ENCODE measurements around the gene HM13. TPM values are rescaled to one million over a fixed set of nuclear protein-coding genes. Genes with fewer than 3 reads are reported as not detected.

The HM13 gene
- polyA plus RNA-seq, 1 donor (not counting 4 experiments of a cell fraction or from before 2014, with no cell fraction given) = 127 TPM

DNA sequence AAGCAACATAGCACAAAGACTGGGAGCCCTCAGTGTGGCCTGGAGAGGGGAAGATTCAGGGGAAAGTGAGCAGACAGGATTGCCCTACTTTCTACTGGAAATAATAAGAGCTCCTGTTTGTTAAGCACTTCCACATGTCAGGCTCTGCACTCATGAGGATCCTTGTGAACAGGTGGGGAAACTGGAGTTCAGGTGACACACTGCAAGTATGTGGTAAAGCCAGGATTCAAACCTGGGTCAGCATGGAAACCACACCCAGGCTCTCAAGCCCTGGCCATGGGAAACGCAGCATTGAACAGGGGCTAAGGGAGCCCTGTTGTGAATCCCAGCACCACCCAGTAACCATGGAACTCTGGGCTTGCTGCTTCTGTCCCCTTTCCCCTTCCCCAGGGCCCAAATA lies 48.0 kb downstream of the HM13 start:
- Histone ChIP-seq H3K27ac (ENCODE audit: control insufficient read depth, insufficient read depth, low read length) (peak overlapping the region; percentile 97), H3K79me2 (ENCODE audit: control insufficient read depth, insufficient read depth, low read length) (no peaks in the 10 kb centered on the region), H2AFZ (ENCODE audit: control insufficient read depth, low read length) (no peak overlapping the region), H3K4me3 (ENCODE audit: control insufficient read depth in 2 of 3, extremely low read depth in 1 of 3, insufficient read depth in 2 of 3, low read depth in 1 of 3, low read length in 3 of 3) (no peak overlapping the region), H3K9me3 (ENCODE audit: control insufficient read depth, low read depth, low read length) (no peaks in the 10 kb centered on the region), H3K9ac (ENCODE audit: control insufficient read depth, extremely low read depth, insufficient read depth, low read length) (peak overlapping the region; percentile 74), H3K36me3 (ENCODE audit: control insufficient read depth in 2 of 2, extremely low read depth in 1 of 2, insufficient read depth in 2 of 2, low read length in 2 of 2) (peaks cover 16 to 29% of the 10 kb centered on the region in 2 experiments), H3K4me1 (ENCODE audit: control insufficient read depth, extremely low read depth, insufficient read depth, low read length) (peaks cover 62% of the 10 kb centered on the region), H3K27me3 (ENCODE audit: control insufficient read depth, extremely low read depth, insufficient read depth, low read length) (no peaks in the 10 kb centered on the region), H3K9me1 (ENCODE audit: control insufficient read depth, extremely low read depth, insufficient read depth, low read length) (no peaks in the 10 kb centered on the region), H3K4me2 (ENCODE audit: control insufficient read depth, extremely low read depth, insufficient read depth, low read depth, low read length) (peak overlapping the region; percentile 54), H4K20me1 (ENCODE audit: control insufficient read depth, extremely low read depth, insufficient read depth, low read length) (peaks cover under 1% of the 10 kb centered on the region)
- peak; percentile 92 for FAIRE-seq
- no peak for TF ChIP-seq EZH2 (IDR thresholded peaks at IDR 0.05; ENCODE audit: low read length)
- TF ChIP-seq, protein P1, sequence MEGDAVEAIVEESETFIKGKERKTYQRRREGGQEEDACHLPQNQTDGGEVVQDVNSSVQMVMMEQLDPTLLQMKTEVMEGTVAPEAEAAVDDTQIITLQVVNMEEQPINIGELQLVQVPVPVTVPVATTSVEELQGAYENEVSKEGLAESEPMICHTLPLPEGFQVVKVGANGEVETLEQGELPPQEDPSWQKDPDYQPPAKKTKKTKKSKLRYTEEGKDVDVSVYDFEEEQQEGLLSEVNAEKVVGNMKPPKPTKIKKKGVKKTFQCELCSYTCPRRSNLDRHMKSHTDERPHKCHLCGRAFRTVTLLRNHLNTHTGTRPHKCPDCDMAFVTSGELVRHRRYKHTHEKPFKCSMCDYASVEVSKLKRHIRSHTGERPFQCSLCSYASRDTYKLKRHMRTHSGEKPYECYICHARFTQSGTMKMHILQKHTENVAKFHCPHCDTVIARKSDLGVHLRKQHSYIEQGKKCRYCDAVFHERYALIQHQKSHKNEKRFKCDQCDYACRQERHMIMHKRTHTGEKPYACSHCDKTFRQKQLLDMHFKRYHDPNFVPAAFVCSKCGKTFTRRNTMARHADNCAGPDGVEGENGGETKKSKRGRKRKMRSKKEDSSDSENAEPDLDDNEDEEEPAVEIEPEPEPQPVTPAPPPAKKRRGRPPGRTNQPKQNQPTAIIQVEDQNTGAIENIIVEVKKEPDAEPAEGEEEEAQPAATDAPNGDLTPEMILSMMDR (optimal IDR thresholded peaks at IDR 0.05 in 1 of 3, IDR thresholded peaks at IDR 0.05 in 1 of 3, conservative IDR thresholded peaks at IDR 0.05 in 1 of 3; ENCODE audit: extremely low read depth in 1 of 3, insufficient read depth in 2 of 3, low read length in 3 of 3) = no peak
- DNase-seq (ENCODE audit: low read depth, low spot score) = no peak
- dilution Hi-C loops (cut with MboI; ENCODE audit: extremely low pct_ligation_motif_present, low sequenced_read_pairs) = no loop called here

DNA sequence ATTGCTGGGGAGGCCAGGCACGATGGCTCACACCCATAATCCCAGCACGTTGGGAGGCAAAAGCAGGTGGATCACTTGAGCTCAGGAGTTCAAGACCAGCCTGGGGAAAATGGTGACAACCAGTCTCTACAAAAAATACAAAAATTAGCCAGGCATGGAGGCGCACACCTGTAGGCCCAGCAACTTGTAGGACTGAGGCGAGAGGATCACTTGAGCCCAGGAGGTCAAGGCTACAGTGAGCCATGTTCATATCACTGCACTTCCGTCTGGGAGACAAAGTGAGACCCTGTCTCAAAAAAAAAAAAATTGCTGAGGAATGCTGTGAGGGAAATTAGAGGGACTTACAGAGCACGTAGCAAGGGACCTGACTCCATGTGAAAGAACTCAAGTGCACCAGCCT lies 50.0 kb downstream of the HM13 start:
- peaks cover 12 to 33% of the 10 kb centered on the region in 2 experiments for H3K36me3 ChIP-seq (ENCODE audit: control insufficient read depth in 2 of 2, extremely low read depth in 1 of 2, insufficient read depth in 2 of 2, low read length in 2 of 2)
- H3K9me1 ChIP-seq (ENCODE audit: control insufficient read depth, extremely low read depth, insufficient read depth, low read length) = no peaks in the 10 kb centered on the region
- H3K27me3 ChIP-seq (ENCODE audit: control insufficient read depth, extremely low read depth, insufficient read depth, low read length) = no peaks in the 10 kb centered on the region
- no peaks in the 10 kb centered on the region for H4K20me1 ChIP-seq (ENCODE audit: control insufficient read depth, extremely low read depth, insufficient read depth, low read length)
- no peak overlapping the region for H3K27ac ChIP-seq (ENCODE audit: control insufficient read depth, insufficient read depth, low read length)
- no peak for FAIRE-seq
- H2AFZ ChIP-seq (ENCODE audit: control insufficient read depth, low read length) = no peak overlapping the region
- H3K9me3 ChIP-seq (ENCODE audit: control insufficient read depth, low read depth, low read length) = no peaks in the 10 kb centered on the region
- H3K4me2 ChIP-seq (ENCODE audit: control insufficient read depth, extremely low read depth, insufficient read depth, low read depth, low read length) = no peak overlapping the region
- no peak for TF ChIP-seq EZH2 (IDR thresholded peaks at IDR 0.05; ENCODE audit: low read length)
- TF ChIP-seq, protein P1 (optimal IDR thresholded peaks at IDR 0.05 in 1 of 3, IDR thresholded peaks at IDR 0.05 in 1 of 3, conservative IDR thresholded peaks at IDR 0.05 in 1 of 3; ENCODE audit: extremely low read depth in 1 of 3, insufficient read depth in 2 of 3, low read length in 3 of 3) = no peak
- H3K9ac ChIP-seq (ENCODE audit: control insufficient read depth, extremely low read depth, insufficient read depth, low read length) = no peak overlapping the region
- no peak overlapping the region for H3K4me3 ChIP-seq (ENCODE audit: control insufficient read depth in 2 of 3, extremely low read depth in 1 of 3, insufficient read depth in 2 of 3, low read depth in 1 of 3, low read length in 3 of 3)
- no peak for DNase-seq (ENCODE audit: low read depth, low spot score)
- no peaks in the 10 kb centered on the region for H3K79me2 ChIP-seq (ENCODE audit: control insufficient read depth, insufficient read depth, low read length)
- H3K4me1 ChIP-seq (ENCODE audit: control insufficient read depth, extremely low read depth, insufficient read depth, low read length) = peaks cover 78% of the 10 kb centered on the region
- dilution Hi-C loops (cut with MboI; ENCODE audit: extremely low pct_ligation_motif_present, low sequenced_read_pairs) = no loop called here
